Measurements from ENCODE around the gene TUBAL3. TPM values are rescaled to one million over a fixed set of nuclear protein-coding genes. Genes with fewer than 3 reads are reported as not detected.

The TUBAL3 gene
- total RNA-seq, result under 1 TPM in 1 of 6 donors, not detected in 5; 0.09 TPM
- polyA plus RNA-seq, result under 1 TPM; 0.08 to 0.14 TPM

GRCh38 chr10:5404208-5405041, at the start of gene TUBAL3:
TSS of gene TUBAL3 (minus strand) at chr10:5404828. CDS start at chr10:5404792, 36 bp downstream.
- TF ChIP-seq, protein P1, sequence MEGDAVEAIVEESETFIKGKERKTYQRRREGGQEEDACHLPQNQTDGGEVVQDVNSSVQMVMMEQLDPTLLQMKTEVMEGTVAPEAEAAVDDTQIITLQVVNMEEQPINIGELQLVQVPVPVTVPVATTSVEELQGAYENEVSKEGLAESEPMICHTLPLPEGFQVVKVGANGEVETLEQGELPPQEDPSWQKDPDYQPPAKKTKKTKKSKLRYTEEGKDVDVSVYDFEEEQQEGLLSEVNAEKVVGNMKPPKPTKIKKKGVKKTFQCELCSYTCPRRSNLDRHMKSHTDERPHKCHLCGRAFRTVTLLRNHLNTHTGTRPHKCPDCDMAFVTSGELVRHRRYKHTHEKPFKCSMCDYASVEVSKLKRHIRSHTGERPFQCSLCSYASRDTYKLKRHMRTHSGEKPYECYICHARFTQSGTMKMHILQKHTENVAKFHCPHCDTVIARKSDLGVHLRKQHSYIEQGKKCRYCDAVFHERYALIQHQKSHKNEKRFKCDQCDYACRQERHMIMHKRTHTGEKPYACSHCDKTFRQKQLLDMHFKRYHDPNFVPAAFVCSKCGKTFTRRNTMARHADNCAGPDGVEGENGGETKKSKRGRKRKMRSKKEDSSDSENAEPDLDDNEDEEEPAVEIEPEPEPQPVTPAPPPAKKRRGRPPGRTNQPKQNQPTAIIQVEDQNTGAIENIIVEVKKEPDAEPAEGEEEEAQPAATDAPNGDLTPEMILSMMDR (IDR thresholded peaks at IDR 0.05), result no peak
- no peak within 1 kb of the TSS for H3K4me3 ChIP-seq
- ATAC-seq, result peak in 1 of 4 donors; percentile 49
- no peaks in the 10 kb centered on the region for H3K36me3 ChIP-seq
- FAIRE-seq, result no peak
- H3K27me3 ChIP-seq, result no peaks in the 10 kb centered on the region
- DNase-seq, result no peak
- H3K9me3 ChIP-seq, result no peaks in the 10 kb centered on the region
- 67 to 73% methylated on average over 8 of the region's 8 CpGs for WGBS, 2 donors
- no peak within 1 kb of the TSS for H3K27ac ChIP-seq
- intact Hi-C loops (cut with DNase I), result no loop called here
- H3K4me1 ChIP-seq, result no peaks in the 10 kb centered on the region

GRCh38 chr10:5453749-5454489, 49.3 kb upstream of the TUBAL3 start:
- Histone ChIP-seq H3K4me3 (no peak overlapping the region), H3K36me3 (peaks cover 12 to 69% (median 44%) of the 10 kb centered on the region in 3 donors), H3K27ac (no peak overlapping the region), H3K27me3 (no peaks in the 10 kb centered on the region), H3K4me1 (peaks cover 6 to 19% (median 11%) of the 10 kb centered on the region in 3 donors), H3K9me3 (no peaks in the 10 kb centered on the region)
- intact Hi-C loops (cut with DNase I), result no loop called here
- FAIRE-seq (no peak), DNase-seq (no peak), ATAC-seq (no peak)
- TF ChIP-seq, protein P1 (IDR thresholded peaks at IDR 0.05), result no peak
- 89 to 92% methylated on average over 13 of the region's 13 CpGs for WGBS, 2 donors

GRCh38 chr10:5450605-5451384, 46.2 kb upstream of the TUBAL3 start:
- intact Hi-C loops (cut with DNase I), result no loop called here
- Histone ChIP-seq H3K4me1 (peaks cover 6 to 24% (median 15%) of the 10 kb centered on the region in 3 donors), H3K36me3 (peaks cover 12 to 40% (median 30%) of the 10 kb centered on the region in 3 donors), H3K9me3 (no peaks in the 10 kb centered on the region), H3K27ac (peak overlapping the region in 1 of 4 donors; percentile 77), H3K4me3 (no peak overlapping the region), H3K27me3 (no peaks in the 10 kb centered on the region)
- no peak for ATAC-seq
- 64 to 70% methylated on average over 4 of the region's 4 CpGs for WGBS, 2 donors
- FAIRE-seq, result no peak
- DNase-seq, result no peak
- TF ChIP-seq, protein P1 (IDR thresholded peaks at IDR 0.05), result no peak

GRCh38 chr10:5449823-5450222, 45.2 kb upstream of the TUBAL3 start:
- H3K4me1 ChIP-seq, result peaks cover 13 to 32% (median 21%) of the 10 kb centered on the region in 3 donors
- H3K27ac ChIP-seq, result peak overlapping the region in 2 of 4 donors; percentile 77 to 84
- TF ChIP-seq, protein P1 (IDR thresholded peaks at IDR 0.05), result no peak
- no peaks in the 10 kb centered on the region for H3K9me3 ChIP-seq
- FAIRE-seq (no peak), DNase-seq (no peak), ATAC-seq (peak in 2 of 4 donors; percentile 4)
- WGBS, 2 donors, result 19 to 24% methylated on average over 8 of the region's 8 CpGs
- H3K4me3 ChIP-seq, result peak overlapping the region in 3 of 4 donors; percentile 2 to 59 (median 46)
- intact Hi-C loops (cut with DNase I), result no loop called here
- H3K27me3 ChIP-seq, result no peaks in the 10 kb centered on the region
- H3K36me3 ChIP-seq, result peaks cover 12 to 30% (median 22%) of the 10 kb centered on the region in 3 donors
